Measurements from ENCODE around the gene GOLGA3.

Gene GOLGA3

DNA sequence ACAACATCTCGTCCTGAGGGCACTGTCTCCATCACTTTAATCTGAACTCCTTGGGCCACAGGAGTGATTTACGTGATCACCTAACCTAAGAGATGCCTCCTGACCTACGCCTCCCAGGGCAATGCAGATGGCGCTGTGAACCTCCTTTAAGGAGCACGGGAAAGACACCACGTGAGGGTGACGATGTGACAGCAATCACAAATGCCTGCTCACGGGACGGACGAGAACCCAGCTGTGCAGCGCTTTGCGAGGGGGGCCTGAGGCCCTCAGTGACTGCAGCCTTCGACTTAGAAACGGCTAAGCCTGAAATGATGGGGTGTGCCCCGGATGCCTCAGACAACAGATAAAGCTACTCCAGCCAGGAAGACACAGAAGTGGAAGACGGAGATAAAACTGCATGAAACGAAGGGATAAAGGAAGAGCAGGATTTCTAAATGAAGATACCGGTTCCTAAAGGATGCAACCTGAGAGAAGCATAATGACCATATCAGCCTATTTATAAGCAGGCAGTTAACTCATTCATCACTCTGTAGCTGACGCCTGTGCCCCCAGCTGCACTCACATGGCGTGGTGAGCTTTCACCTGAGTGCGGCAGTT, 13.9 kb upstream of the GOLGA3 start:
- no peak for DNase-seq

DNA sequence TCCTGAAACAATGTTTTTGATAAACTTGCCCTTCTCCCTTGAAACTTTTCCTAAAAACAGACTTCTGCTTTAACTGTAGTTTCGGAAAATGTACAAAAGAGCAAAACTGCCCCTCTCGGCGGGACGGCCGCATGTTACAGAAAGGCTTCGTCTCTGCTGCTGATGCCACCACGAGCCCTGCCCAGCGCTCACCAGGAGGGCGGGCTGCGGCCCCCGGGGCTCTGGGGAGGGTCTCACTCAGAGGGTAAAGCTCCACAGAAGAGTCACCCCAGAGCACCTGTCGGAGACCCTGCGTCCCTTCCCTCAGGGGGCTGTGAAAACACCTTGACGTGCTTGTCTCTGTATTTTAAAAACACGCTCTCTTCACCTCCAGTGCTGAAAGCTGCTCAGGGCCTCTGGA, 12.5 kb upstream of the GOLGA3 start:
- no peak for DNase-seq

GRCh38 chr12:132840536-132840935, 11.9 kb upstream of the GOLGA3 start:
- DNase-seq: no peak

DNA sequence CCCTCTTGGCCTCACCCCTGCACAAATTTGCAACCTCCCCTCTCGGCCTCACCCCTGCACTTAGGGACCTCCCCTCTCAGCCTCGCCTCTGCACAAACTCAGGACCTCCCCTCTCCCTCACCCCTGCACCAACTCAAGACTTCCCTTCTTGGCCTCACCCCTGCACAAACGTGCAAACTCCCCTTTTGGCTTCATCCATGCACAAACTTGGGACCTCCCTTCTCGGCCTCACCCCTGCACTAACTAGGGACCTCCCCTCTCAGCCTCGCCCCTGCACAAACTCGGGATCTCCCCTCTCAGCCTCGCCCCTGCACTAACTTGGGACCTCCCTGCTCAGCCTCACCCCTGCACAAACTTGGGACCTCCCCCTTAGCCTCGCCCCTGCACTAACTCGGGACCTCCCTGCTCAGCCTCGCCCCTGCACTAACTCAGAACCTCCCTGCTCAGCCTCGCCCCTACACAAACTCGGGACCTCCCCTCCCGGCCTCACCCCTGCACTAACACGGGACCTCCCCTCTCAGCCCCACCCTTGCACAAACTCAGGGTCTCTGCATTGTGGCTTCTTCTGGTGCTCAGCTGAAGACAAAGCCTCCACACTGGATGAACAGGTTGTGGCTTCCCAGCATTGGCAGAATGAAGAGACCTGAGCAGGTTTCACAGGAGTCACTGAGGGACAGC, 11.0 kb upstream of the GOLGA3 start:
- peak; percentile 7 for DNase-seq

- DNase-seq: no peak
Observed at GRCh38 chr12:132838410-132839080, 9.9 kb upstream of the GOLGA3 start.

- DNase-seq: no peak
Observed at GRCh38 chr12:132837693-132838409, 9.2 kb upstream of the GOLGA3 start.

DNA sequence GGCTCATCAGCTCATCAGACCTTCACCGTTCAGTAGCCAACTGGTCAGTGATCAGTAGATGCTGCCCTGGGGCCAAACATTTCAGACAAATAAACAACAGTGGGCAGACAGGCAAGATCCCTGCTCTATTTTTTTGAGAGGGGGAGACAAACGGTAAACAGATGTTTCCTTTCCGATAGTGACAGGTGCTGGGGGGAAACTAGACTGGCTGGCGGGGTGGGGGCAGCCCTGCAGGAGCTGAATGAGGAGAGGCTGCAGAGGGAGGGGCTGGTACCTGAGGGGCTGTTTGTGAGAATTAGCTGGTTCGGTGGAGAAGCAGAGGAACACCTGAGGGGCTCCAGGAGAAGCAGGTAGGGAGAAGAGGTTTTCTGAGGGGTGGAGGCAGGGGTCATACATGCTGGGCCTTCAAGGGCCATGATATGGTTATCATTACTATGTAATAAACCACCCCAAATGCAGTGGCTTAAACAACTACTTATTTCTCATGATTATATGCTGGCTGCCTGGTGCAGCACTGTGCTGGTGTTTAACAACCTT, 8.2 kb upstream of the GOLGA3 start:
- no peak for DNase-seq

DNA sequence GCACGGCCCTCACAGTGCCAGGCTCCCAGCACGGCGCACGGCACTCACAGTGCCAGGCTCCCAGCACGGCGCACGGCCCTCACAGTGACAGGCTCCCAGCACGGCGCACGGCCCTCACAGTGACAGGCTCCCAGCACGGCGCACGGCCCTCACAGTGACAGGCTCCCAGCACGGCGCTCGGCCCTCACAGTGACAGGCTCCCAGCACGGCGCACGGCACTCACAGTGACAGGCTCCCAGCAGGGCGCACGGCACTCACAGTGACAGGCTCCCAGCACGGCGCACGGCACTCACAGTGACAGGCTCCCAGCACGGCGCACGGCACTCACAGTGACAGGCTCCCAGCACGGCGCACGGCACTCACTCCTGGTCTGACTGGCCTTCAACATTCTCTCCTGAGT, 7.6 kb upstream of the GOLGA3 start:
- DNase-seq: peak; percentile 37

DNA sequence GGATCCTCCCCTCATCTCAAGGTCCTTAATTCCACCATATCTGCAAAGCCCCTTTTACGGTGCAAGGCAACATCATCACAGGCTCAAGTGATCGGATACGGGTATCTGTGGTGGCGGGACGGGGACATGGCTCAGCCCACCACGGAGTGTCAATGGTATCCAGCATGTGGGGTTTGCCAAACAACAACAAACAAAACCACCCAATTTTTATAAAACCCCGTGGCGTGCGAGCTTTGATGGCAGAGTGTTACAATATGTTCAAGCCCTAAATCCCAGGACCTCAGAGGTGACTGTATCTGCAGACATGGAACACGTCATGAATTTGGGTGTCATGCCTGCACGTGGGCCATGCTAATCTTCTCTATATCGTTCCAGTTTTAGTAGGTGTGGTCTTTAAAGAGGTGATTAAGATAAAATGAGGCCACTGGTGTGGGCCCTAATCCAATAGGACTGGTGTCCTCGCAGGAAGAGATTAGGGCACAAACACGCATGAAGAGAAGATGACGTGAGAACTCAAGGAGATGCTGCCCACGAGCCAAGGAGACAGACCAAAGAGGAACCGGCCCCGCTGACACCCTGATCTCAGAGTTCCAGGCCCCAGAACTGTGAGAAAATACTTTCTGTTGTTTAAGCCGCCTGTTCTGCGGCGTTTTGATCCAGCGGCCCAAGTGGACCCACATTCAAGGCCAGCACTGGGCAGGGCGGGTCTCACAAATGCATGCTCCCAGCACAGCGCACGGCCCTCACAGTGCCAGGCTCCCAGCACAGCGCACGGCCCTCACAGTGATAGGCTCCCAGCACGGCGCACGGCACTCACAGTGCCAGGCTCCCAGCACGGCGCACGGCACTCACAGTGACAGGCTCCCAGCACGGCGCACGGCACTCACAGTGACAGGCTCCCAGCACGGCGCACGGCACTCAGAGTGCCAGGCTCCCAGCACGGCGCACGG, 6.7 kb upstream of the GOLGA3 start:
- no peak for DNase-seq

GRCh38 chr12:132834181-132834711, 5.6 kb upstream of the GOLGA3 start:
- peak; percentile 36 for DNase-seq

DNA sequence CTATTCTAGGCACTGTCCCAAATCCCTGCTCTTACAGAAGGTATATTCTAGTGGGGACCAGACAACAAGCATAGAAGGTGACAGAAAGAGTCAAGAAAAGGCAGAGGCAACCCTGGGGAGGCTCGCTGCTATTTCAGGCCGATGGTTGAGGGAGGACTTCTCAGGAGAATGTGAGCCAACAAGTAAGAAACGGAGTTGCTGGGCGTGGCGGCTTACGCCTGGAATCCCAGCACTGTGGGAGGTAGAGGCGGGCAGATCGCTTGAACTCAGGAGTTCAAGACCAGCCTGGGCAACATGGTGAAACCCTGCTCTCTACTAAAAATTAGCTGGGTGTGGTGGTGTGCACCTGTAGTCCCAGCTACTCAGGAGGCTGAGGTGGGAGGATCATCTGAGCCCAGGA, 4.7 kb upstream of the GOLGA3 start:
- no peak for DNase-seq

GRCh38 chr12:132831771-132832170, 3.1 kb upstream of the GOLGA3 start:
- no peak for DNase-seq

DNA sequence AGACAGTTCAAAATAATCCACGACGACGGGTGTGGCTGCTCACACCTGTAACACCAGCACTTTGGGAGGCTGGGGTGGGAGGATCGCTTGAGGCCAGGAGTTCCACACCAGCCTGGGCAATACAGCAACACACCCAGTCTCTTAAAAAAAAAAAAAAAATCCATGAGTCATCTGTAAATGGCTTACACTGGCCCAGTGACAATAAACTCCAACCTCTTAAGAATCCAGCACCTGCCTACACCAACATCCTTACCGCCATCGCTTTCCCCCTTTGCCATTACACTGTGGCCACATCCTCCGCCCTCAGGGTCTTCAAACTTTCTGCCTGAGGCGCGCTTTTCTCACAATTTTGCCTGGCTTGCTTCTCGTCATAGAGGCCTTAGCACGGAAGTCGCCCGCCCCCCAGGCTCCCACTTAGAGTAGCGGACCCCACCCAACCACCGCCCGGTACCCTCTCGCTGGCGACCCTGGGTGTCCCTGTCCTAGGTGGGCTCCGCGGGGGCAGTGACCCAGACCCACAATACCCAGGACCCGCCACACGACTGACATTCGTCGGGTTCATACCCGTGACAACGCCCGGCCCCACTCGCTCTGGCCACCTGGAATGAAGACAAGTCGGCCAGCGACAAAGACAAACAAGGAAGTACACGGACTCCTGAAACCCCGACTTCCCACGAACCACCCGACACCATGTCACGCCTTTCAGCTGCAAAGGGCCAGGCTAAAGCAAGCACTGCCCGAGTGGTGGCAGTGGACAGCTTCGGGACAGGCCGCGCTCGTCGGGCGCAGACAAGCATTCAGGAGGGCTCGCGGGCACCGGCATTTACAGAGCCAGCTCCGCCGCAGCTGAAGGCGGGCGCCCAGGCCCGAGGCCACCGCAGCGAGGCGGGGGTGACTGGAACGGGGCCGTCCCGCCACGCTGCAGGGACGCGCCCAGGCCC, 636 bp downstream of the GOLGA3 start:
- peak; percentile 43 for DNase-seq

DNA sequence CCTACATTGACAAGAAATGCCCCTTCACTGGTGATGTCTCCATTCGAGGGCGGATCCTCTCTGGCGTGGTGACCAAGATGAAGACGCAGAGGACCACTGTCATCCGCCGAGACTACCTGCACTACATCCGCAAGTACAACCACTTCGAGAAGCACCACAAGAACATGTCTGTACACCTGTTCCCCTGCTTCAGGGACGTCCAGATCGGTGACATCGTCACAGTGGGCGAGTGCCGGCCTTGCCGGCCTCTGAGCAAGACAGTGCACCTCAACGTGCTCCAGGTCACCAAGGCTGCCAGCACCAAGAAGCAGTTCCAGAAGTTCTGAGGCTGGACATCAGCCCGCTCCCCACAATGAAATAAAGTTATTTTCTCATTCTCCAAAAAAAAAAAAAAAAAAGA, 2.8 kb downstream of the GOLGA3 start:
- DNase-seq: no peak

DNA sequence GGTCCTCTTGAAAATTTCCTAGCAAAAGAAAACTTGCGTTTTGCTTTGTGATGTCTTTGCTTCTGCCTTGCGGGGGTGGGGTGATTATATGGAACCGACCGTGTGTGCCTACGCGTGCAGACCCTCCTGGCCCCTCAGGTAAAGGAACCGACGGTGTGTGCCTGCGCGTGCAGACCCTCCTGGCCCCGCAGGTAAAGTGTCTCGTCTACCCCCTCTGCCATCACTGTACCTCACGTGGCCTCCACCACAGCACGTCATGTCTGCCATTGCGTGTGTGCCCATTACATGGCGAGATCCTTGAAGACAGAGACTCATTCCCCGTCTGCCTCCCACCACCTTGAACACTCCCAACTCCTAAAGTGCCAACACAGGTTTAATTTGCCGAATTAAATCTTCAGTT, 3.6 kb downstream of the GOLGA3 start:
- no peak for DNase-seq

GRCh38 chr12:132824053-132824452, 4.6 kb downstream of the GOLGA3 start:
- DNase-seq: no peak

DNA sequence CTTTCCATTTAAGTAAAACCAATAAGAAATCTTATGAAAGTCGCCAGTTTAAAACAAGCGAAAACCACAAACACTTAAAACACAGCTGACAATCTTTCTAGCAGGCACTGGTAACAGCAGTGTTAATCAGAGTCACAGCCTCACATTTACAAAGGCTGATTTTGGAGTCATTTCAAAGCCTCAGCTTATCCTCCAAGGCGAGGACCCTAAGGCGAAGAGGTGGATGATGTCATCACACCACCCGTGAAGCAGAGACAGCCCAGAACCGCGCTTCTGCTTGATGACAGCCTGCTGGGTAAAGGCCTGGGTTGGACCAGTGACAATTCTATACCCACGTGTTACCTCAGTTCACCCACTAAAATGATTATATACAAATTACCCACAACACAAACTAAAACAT, 10.1 kb downstream of the GOLGA3 start:
- no peak for DNase-seq

- no peak for DNase-seq
Observed at GRCh38 chr12:132814232-132814631, 14.4 kb downstream of the GOLGA3 start.

- no peak for DNase-seq
Observed at GRCh38 chr12:132813443-132813842, 15.2 kb downstream of the GOLGA3 start.

- DNase-seq: no peak
Observed at GRCh38 chr12:132812631-132813305, 15.9 kb downstream of the GOLGA3 start.
